Measurements from ENCODE around the gene SERPINA10.

SERPINA10 gene

DNA sequence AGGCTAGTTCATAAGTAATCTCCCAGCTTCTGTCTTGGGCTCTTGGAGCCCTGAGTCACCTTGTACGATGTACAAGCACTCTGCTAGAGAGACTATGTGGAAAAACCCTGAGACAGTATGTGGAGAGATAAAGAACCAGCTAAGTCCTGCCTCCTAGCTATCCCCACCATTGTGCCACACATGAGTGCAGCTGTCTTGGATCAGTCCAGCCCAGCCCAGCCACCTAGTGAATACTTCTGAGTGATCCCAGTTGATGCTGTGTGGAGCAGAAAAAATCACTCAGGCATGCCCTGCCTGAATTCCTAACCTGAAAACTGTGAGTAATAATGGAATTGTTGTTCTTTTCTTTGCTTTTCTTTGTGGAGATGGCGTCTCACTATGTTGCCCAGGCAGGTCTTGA is 35.1 kb upstream of the SERPINA10 start:
- no peak overlapping the region for H3K4me3 ChIP-seq (ENCODE audit: low read depth, low read length)
- TF ChIP-seq, protein P1, sequence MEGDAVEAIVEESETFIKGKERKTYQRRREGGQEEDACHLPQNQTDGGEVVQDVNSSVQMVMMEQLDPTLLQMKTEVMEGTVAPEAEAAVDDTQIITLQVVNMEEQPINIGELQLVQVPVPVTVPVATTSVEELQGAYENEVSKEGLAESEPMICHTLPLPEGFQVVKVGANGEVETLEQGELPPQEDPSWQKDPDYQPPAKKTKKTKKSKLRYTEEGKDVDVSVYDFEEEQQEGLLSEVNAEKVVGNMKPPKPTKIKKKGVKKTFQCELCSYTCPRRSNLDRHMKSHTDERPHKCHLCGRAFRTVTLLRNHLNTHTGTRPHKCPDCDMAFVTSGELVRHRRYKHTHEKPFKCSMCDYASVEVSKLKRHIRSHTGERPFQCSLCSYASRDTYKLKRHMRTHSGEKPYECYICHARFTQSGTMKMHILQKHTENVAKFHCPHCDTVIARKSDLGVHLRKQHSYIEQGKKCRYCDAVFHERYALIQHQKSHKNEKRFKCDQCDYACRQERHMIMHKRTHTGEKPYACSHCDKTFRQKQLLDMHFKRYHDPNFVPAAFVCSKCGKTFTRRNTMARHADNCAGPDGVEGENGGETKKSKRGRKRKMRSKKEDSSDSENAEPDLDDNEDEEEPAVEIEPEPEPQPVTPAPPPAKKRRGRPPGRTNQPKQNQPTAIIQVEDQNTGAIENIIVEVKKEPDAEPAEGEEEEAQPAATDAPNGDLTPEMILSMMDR (IDR thresholded peaks at IDR 0.05; ENCODE audit: low read depth, low read length, missing control alignments), result no peak
- no peak for DNase-seq (ENCODE audit: low read depth)

DNA sequence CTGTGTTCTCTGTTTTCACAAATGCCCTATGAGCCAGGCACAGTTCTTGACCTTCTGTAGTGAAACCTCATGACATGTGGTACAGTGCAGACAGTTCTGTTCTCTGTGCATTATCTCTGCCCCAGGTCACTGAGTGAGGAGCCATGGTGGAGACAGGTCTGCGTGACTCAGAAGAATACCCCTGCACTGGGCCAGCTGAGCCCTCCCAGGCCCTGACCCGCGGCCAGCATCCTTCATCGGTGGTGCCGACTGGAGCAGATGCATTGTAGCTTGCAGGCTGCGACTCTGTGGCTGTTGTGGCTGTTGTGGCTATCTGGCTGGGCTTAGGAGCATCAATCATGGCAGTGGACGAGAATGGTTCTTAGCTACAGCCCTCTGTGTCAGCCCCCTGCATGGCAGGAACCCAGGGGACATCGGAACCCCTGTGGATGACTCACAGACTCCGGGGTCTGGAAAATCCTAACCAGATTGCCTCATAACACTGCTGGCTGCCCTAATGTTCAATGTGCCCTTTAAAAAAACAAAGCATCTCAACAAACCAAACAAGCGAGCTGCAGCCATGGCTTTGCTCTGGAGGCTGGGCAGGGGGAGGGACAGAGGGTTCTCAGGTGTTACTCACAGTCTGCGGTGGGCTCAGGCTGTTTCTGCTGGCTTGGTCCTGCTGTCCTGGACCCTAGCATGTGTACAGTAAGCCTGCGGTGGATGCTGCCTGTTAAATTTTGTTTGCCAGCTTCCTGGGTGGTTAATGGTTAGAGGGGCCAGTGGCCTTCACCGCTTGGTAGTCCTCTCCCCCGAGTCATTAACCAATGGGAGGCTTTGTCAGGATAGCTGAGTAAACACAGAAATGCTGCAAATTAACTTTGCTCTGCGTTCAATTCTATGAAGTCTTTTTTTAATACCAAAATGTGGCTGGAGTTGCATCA is 29.8 kb upstream of the SERPINA10 start, which contains the start of gene SERPINA6:
Gene SERPINA6, minus strand, starts transcription at position 689 of the 923 bp plus-strand sequence. CDS start 8,688 bp downstream, outside the sequence.
- DNase-seq (ENCODE audit: low read depth), result no peak
- TF ChIP-seq, protein P1 (IDR thresholded peaks at IDR 0.05; ENCODE audit: low read depth, low read length, missing control alignments), result no peak
- H3K4me3 ChIP-seq (ENCODE audit: low read depth, low read length), result no peak within 1 kb of the TSS

DNA sequence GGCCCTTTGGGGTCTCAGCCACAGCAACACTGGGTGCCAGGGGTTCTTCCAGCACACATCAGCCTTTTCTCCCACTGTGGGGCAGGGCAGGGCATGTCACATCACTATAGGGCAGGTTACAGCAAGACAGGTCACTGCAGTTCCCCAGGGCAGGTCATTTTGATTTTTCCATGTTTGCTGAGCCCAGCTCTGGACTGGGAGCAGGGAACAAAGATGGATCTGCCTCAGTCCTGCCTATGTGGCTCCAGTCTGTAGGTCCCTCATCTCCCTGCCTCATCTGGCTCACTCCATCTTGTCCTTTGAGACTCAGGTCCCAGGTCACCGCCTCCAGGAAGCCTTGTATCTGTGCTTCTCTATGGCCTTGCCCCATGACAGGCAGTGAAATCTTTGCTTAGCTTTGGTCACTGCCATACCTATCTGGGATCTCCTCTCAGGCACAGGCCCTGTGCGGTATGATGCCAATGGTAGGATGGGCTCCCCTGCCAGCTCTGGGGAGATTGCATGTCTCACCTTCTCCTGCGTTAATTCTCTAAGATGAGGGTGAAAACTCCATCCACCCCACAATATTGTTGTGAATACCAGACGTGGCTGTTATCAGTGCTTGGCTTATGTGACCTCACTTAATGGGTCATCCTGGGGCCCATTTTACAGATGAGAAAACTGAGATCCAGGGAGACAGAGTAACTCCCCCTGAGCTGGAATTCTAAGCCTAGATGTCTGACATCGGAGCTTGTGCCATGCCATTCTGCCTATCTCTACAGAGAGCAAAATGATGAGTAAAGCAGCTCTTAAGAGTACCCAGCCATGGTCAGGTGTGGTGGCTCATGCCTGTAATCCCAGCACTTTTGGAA is 28.6 kb upstream of the SERPINA10 start:
- DNase-seq (ENCODE audit: low read depth), result no peak
- H3K4me3 ChIP-seq (ENCODE audit: low read depth, low read length), result no peak overlapping the region
- TF ChIP-seq, protein P1 (IDR thresholded peaks at IDR 0.05; ENCODE audit: low read depth, low read length, missing control alignments), result no peak

DNA sequence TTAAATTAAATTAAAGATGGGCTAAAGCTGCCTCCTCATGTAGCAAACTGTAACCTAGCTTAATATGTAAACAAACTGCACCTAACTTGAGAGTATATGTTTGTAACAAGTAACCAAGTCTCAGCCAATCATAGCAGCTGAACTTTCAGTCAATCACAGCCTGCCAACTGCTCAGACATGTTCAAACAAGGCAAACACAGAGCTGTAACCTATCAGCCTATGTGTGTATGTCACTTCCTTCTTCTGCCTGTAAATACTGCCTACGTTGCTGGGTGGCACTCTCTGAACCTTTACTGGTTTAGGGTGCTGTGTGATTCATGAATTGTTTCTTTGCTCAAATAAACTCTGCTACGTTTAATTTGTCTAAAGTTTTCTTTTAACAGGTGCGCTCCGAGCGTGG is 27.2 kb upstream of the SERPINA10 start:
- no peak overlapping the region for H3K4me3 ChIP-seq (ENCODE audit: low read depth, low read length)
- TF ChIP-seq, protein P1 (IDR thresholded peaks at IDR 0.05; ENCODE audit: low read depth, low read length, missing control alignments), result no peak
- DNase-seq (ENCODE audit: low read depth), result no peak

DNA sequence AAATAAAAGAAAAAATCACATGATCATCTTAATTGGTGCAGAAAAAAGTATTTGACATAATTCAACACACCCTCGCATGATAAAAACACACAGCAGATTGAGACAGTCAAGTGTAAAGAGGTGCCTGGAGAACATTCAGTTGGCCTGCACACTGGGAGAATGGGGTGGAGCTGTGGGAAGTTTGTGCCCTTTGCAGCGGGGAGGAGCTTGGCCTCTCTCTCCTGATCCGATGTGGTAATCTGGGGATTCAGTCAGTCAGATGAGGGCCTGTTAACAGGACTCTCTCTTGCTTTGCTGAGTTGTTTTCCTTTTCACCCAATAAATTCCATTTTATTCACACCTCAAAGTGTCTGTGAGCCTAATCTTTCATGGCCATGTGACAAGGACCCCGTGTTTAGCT is 24.2 kb upstream of the SERPINA10 start:
- TF ChIP-seq, protein P1 (IDR thresholded peaks at IDR 0.05; ENCODE audit: low read depth, low read length, missing control alignments), result no peak
- no peak overlapping the region for H3K4me3 ChIP-seq (ENCODE audit: low read depth, low read length)
- no peak for DNase-seq (ENCODE audit: low read depth)

DNA sequence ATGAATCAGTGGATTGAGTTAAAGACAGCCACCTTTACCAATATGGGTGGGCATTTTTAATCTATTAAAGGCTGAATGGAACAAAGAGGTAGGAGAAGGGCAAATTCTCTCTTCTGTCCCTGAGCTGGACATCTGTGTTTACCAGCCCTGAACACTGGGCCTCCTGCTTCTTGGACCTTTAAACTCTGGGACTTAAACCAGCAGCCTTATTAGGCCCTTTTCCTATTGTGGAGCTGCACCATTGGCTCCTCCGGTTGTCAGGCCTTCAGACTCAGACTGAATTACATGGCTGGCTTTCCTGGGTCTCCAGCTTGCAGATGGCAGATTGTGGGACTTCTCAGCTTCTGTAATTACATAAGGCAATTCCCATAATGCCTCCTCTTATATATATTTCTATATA is 23.6 kb upstream of the SERPINA10 start:
- TF ChIP-seq, protein P1 (IDR thresholded peaks at IDR 0.05; ENCODE audit: low read depth, low read length, missing control alignments), result no peak
- H3K4me3 ChIP-seq (ENCODE audit: low read depth, low read length), result no peak overlapping the region
- no peak for DNase-seq (ENCODE audit: low read depth)

All from GM12864 (cell line).